Endothelial cell of umbilical vein (primary cell): Measurements from ENCODE around the gene LHX5.

Experiments used
- EZH2 ChIP-seq: IDR thresholded peaks from 2 replicates; pipeline ENCODE4 v1.6.1; 2012; ENCODE audit warnings: borderline replicate concordance, low read depth, mild to moderate bottlenecking, moderate library complexity, low read length, inconsistent platforms; ENCODE audit not compliant: severe bottlenecking
- FOS ChIP-seq: IDR thresholded peaks from 2 replicates; pipeline ENCODE4 v1.6.1; 2011; ENCODE audit warnings: mild to moderate bottlenecking, low read length, moderate library complexity, borderline replicate concordance; ENCODE audit not compliant: insufficient read depth
- JUN ChIP-seq: IDR thresholded peaks from 2 replicates; pipeline ENCODE4 v1.6.1; 2011; ENCODE audit warnings: borderline replicate concordance, low read depth; ENCODE audit not compliant: insufficient read length, insufficient read depth
- MYC ChIP-seq: IDR thresholded peaks from one replicate; pipeline ENCODE4 v1.6.1; 2011; ENCODE audit warnings: mild to moderate bottlenecking, low read depth, low read length
- POLR2A ChIP-seq: IDR thresholded peaks from 2 replicates; pipeline ENCODE4 v1.6.1; 2012; ENCODE audit warnings: low read depth, mild to moderate bottlenecking, control low read depth, low read length
- TF ChIP-seq, protein P1 (sequence below), 2 donors: IDR thresholded peaks; 1 replicate in 1 of 2; 2 replicates in 1 of 2; pipeline ENCODE4 v1.5.1; 2011; ENCODE audit warnings: low read length in 2 of 2, mild to moderate bottlenecking in 2 of 2, moderate library complexity in 2 of 2, control low read depth in 1 of 2, inconsistent platforms in 1 of 2, low read depth in 1 of 2; ENCODE audit not compliant: insufficient read depth in 1 of 2; ENCODE audit errors: extremely low read depth in 1 of 2
- TF ChIP-seq, protein P2 (sequence below): IDR thresholded peaks from 2 replicates; pipeline ENCODE4 v1.6.1; 2011; ENCODE audit not compliant: insufficient read depth, insufficient read length

DNA sequence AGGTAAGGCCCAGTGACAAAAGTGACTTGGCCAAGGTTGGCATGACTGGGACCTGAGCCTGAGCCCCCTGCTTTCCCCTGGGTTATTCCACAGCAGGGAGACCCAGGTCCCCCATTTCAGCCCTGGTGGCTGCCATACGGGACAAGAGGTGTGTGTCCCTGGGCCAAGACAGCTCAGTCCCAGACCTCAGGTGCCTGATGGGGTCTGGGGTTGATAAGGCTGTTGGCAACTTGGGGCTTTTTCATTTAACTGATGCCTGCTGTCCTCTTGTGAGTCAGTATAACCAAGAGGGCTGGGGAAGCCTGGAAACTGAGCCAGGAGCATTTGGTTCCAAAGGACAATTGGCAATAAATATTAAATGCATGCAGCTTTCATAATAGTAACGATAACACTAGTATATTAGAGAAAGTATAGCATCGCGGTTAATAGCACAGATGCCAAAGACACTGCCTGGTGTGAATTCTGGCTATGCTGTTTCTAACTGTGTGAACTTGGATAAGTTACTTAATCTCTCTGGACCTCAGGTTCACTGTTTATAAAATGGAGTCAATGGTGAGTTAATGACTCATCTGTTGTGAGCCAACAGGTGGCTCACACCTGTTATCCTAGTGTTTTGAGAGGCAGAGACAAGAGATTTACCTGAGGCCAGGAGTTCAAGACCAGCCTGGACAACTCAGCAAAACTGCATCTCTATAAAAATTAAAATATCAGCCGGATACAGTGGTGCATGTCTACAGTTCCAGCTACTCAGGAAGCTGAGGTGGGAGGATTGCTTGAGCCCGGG is 48.6 kb downstream of the LHX5 start:
- TF ChIP-seq, protein P1, sequence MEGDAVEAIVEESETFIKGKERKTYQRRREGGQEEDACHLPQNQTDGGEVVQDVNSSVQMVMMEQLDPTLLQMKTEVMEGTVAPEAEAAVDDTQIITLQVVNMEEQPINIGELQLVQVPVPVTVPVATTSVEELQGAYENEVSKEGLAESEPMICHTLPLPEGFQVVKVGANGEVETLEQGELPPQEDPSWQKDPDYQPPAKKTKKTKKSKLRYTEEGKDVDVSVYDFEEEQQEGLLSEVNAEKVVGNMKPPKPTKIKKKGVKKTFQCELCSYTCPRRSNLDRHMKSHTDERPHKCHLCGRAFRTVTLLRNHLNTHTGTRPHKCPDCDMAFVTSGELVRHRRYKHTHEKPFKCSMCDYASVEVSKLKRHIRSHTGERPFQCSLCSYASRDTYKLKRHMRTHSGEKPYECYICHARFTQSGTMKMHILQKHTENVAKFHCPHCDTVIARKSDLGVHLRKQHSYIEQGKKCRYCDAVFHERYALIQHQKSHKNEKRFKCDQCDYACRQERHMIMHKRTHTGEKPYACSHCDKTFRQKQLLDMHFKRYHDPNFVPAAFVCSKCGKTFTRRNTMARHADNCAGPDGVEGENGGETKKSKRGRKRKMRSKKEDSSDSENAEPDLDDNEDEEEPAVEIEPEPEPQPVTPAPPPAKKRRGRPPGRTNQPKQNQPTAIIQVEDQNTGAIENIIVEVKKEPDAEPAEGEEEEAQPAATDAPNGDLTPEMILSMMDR (IDR thresholded peaks at IDR 0.05; ENCODE audit: extremely low read depth in 1 of 2, insufficient read depth in 1 of 2, low read depth in 1 of 2, low read length in 2 of 2): no peak
- no peak for TF ChIP-seq POLR2A
- no peak for TF ChIP-seq MYC
- no peak for TF ChIP-seq FOS
- TF ChIP-seq JUN: no peak
- TF ChIP-seq EZH2: no peak
- TF ChIP-seq, protein P2, sequence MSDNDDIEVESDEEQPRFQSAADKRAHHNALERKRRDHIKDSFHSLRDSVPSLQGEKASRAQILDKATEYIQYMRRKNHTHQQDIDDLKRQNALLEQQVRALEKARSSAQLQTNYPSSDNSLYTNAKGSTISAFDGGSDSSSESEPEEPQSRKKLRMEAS: no peak
